GM18951 (cell line): ENCODE results near the gene EGLN3.
"Not testable (repeated sequence)": the region's sequence is repeated elsewhere in the genome, so short reads cannot be mapped to it uniquely, and the experiment has no call there.

ENCODE experiments used
- POLR2A ChIP-seq: IDR thresholded peaks from 4 replicates; pipeline ENCODE4 v1.6.1; 2011; ENCODE audit warnings: mild to moderate bottlenecking; ENCODE audit not compliant: insufficient read length, insufficient read depth; ENCODE audit errors: extremely low read depth
- in situ Hi-C: fragments of 300-500 bp; cut with MboI; formaldehyde crosslinking; loops from one replicate; pipeline ENCODE4 v1.12.0; 2022; ENCODE audit warnings: low sequenced_read_pairs, mixed read lengths, inconsistent platforms; ENCODE audit not compliant: unreplicated experiment

The EGLN3 gene

GRCh38 chr14:33978892-33979612 lies 28.2 kb upstream of the EGLN3 start:
- TF ChIP-seq POLR2A = no peak
- in situ Hi-C loops = no loop called here

GRCh38 chr14:33972583-33973081 lies 21.8 kb upstream of the EGLN3 start:
- in situ Hi-C loops = no loop called here
- no peak for TF ChIP-seq POLR2A

GRCh38 chr14:33969846-33970245 lies 19.0 kb upstream of the EGLN3 start:
- in situ Hi-C loops = not testable (repeated sequence)

- in situ Hi-C loops = no loop called here
- TF ChIP-seq POLR2A = no peak
These were observed 17.8 kb upstream of the EGLN3 start for GRCh38 chr14:33968722-33969121.

- no peak for TF ChIP-seq POLR2A
- in situ Hi-C loops = no loop called here
These were observed 16.3 kb upstream of the EGLN3 start for GRCh38 chr14:33967138-33967537.

- TF ChIP-seq POLR2A = no peak
- in situ Hi-C loops = no loop called here
These were observed 15.4 kb upstream of the EGLN3 start for GRCh38 chr14:33966276-33966675.

GRCh38 chr14:33964599-33965317 lies 13.9 kb upstream of the EGLN3 start:
- no peak for TF ChIP-seq POLR2A
- in situ Hi-C loops = no loop called here

GRCh38 chr14:33963892-33964291 lies 13.0 kb upstream of the EGLN3 start:
- in situ Hi-C loops = no loop called here
- no peak for TF ChIP-seq POLR2A

GRCh38 chr14:33962466-33962865 lies 11.6 kb upstream of the EGLN3 start:
- in situ Hi-C loops = not testable (repeated sequence)

- in situ Hi-C loops = no loop called here
These were observed 11.1 kb upstream of the EGLN3 start for GRCh38 chr14:33962016-33962415.

GRCh38 chr14:33959692-33960151 lies 8.8 kb upstream of the EGLN3 start:
- in situ Hi-C loops = no loop called here
- TF ChIP-seq POLR2A = no peak

More at GRCh38 chr14:33962016-33962415, 11.1 kb upstream of the EGLN3 start:
- TF ChIP-seq POLR2A = no peak

- TF ChIP-seq POLR2A = no peak
- in situ Hi-C loops = no loop called here
These were observed 7.8 kb upstream of the EGLN3 start for GRCh38 chr14:33958605-33959226.

- TF ChIP-seq POLR2A = no peak
- in situ Hi-C loops = no loop called here
These were observed 7.1 kb upstream of the EGLN3 start for GRCh38 chr14:33957993-33958392.

GRCh38 chr14:33957299-33957698 lies 6.4 kb upstream of the EGLN3 start:
- in situ Hi-C loops = no loop called here
- TF ChIP-seq POLR2A = no peak
